WTC11 (cell line): ENCODE measurements around the gene ZBTB16. TPM values are rescaled to one million over a fixed set of nuclear protein-coding genes. Genes with fewer than 3 reads are reported as not detected.

Experiments
- ATAC-seq: fragments of 200-7000 bp; cut with Tn5 transposase; 2 replicates; pipeline ENCODE4 v1.10.0; 2021; ENCODE audit warnings: mild to moderate bottlenecking, moderate library complexity
- CTCF ChIA-PET: fragments of 300-600 bp; sonication (Branson Sonifier 250); formaldehyde crosslinking; loops from one replicate; lab custom pipeline; 2021; ENCODE audit warnings: antibody characterized with exemption; lab: Charles Lee
- POLR2A ChIA-PET: fragments of 350-600 bp; sonication (Branson Sonifier 250); formaldehyde crosslinking; loops from one replicate; lab custom pipeline; 2021; ENCODE audit warnings: antibody characterized with exemption; lab: Charles Lee
- DNase-seq: peaks from one replicate; pipeline ENCODE4 v3.0.0; 2021; ENCODE audit warnings: low spot score
- H3K27ac Mint-ChIP-seq: 2 replicates; pipeline ENCODE4 v1.8.0; 2021; ENCODE audit warnings: mixed read lengths
- H3K27me3 Mint-ChIP-seq: 2 replicates; pipeline ENCODE4 v1.8.0; 2021; ENCODE audit warnings: low read depth, mild to moderate bottlenecking, moderate library complexity, mixed read lengths
- H3K36me3 Mint-ChIP-seq: 2 replicates; pipeline ENCODE4 v1.8.0; 2021; ENCODE audit warnings: mixed read lengths
- H3K4me1 Mint-ChIP-seq: 2 replicates; pipeline ENCODE4 v1.8.0; 2022; ENCODE audit warnings: mixed read lengths
- H3K4me3 Mint-ChIP-seq: 2 replicates; pipeline ENCODE4 v1.8.0; 2021; ENCODE audit warnings: mild to moderate bottlenecking, moderate library complexity, mixed read lengths
- H3K9me3 Mint-ChIP-seq: 2 replicates; pipeline ENCODE4 v1.8.0; 2021; ENCODE audit warnings: mixed read lengths
- ATF2 ChIP-seq: sonication (generic); formaldehyde crosslinking; IDR thresholded peaks from 2 replicates; pipeline ENCODE4 v1.8.1; 2022; ENCODE audit warnings: low read depth, missing genetic modification reagents, borderline replicate concordance
- ATF6 ChIP-seq: sonication (generic); formaldehyde crosslinking; IDR thresholded peaks from 2 replicates; pipeline ENCODE4 v1.8.1; 2023; ENCODE audit warnings: mild to moderate bottlenecking, missing genetic modification reagents
- CREB1 ChIP-seq: sonication (generic); formaldehyde crosslinking; IDR thresholded peaks from 2 replicates; pipeline ENCODE4 v1.8.0; 2023; ENCODE audit warnings: mild to moderate bottlenecking, missing genetic modification reagents
- CREM ChIP-seq: sonication (generic); formaldehyde crosslinking; IDR thresholded peaks from 2 replicates; pipeline ENCODE4 v1.8.1; 2022; ENCODE audit warnings: mild to moderate bottlenecking, missing genetic modification reagents, moderate library complexity
- ETV6 ChIP-seq: sonication (generic); formaldehyde crosslinking; IDR thresholded peaks from 2 replicates; pipeline ENCODE4 v1.8.1; 2022; ENCODE audit warnings: mild to moderate bottlenecking, missing genetic modification reagents
- HMGXB4 ChIP-seq: sonication (generic); formaldehyde crosslinking; IDR thresholded peaks from 2 replicates; pipeline ENCODE4 v1.8.1; 2023; ENCODE audit warnings: mild to moderate bottlenecking, moderate library complexity, missing genetic modification reagents
- MAX ChIP-seq: sonication (generic); formaldehyde crosslinking; IDR thresholded peaks from 2 replicates; pipeline ENCODE4 v1.8.0; 2022; ENCODE audit warnings: mild to moderate bottlenecking, missing genetic modification reagents
- SMAD3 ChIP-seq: sonication (generic); formaldehyde crosslinking; IDR thresholded peaks from 2 replicates; pipeline ENCODE4 v1.8.0; 2022; ENCODE audit warnings: missing genetic modification reagents, mild to moderate bottlenecking, borderline replicate concordance
- TEAD1 ChIP-seq: sonication (generic); formaldehyde crosslinking; IDR thresholded peaks from 2 replicates; pipeline ENCODE4 v1.8.0; 2022; ENCODE audit warnings: mild to moderate bottlenecking, missing genetic modification reagents
- TP53 ChIP-seq: sonication (generic); formaldehyde crosslinking; IDR thresholded peaks from 2 replicates; pipeline ENCODE4 v1.8.1; 2023; ENCODE audit warnings: mild to moderate bottlenecking, missing genetic modification reagents
- ZBTB43 ChIP-seq: sonication (generic); formaldehyde crosslinking; IDR thresholded peaks from 2 replicates; pipeline ENCODE4 v1.8.1; 2023; ENCODE audit warnings: mild to moderate bottlenecking, missing genetic modification reagents
- ZMAT4 ChIP-seq: fragments of 250-450 bp; sonication (Bioruptor Pico); IDR thresholded peaks from 2 replicates; pipeline ENCODE4 v1.9.0; 2021; ENCODE audit warnings: mild to moderate bottlenecking
- ZNF138 ChIP-seq: sonication (generic); formaldehyde crosslinking; conservative IDR thresholded peaks from 2 replicates; pipeline ENCODE4 v1.8.1; 2022; ENCODE audit warnings: mild to moderate bottlenecking, moderate library complexity, missing genetic modification reagents
- ZNF219 ChIP-seq: sonication (generic); formaldehyde crosslinking; IDR thresholded peaks from 2 replicates; pipeline ENCODE4 v1.8.0; 2023; ENCODE audit warnings: missing genetic modification reagents, mild to moderate bottlenecking, borderline replicate concordance
- ZNF423 ChIP-seq: fragments of 250-450 bp; sonication (Bioruptor Pico); IDR thresholded peaks from 2 replicates; pipeline ENCODE4 v2.1.2; 2022; ENCODE audit warnings: mild to moderate bottlenecking, moderate library complexity
- ZNF512 ChIP-seq: sonication (generic); formaldehyde crosslinking; IDR thresholded peaks from 2 replicates; pipeline ENCODE4 v1.8.1; 2022; ENCODE audit warnings: missing genetic modification reagents, borderline replicate concordance
- ZNF532 ChIP-seq: fragments of 250-450 bp; sonication (Bioruptor Pico); IDR thresholded peaks from 2 replicates; pipeline ENCODE4 v1.9.0; 2021; ENCODE audit warnings: mild to moderate bottlenecking, borderline replicate concordance
- total RNA-seq: library from RNA; stranded (reverse); gene quantifications from 3 replicates; pipeline ENCODE4 v1.2.3, GENCODE V29; 2021

ZBTB16 gene
- total RNA-seq, 1 experiment from 2014 or later, result 0.57 TPM

- no peak for TF ChIP-seq MAX (CRISPR knock-in tag)
- TF ChIP-seq TP53 (CRISPR knock-in tag), result no peak
- no peak for TF ChIP-seq CREM (CRISPR knock-in tag)
- TF ChIP-seq CREB1 (CRISPR knock-in tag), result no peak
- TF ChIP-seq ATF6 (CRISPR knock-in tag), result no peak
- no peak for TF ChIP-seq ZNF138 (CRISPR knock-in tag)
These were observed 96.6 kb downstream of the ZBTB16 start (continued) for GRCh38 chr11:114156131-114156581.

GRCh38 chr11:114156782-114157181 lies 97.3 kb downstream of the ZBTB16 start:
- peaks cover 21% of the 10 kb centered on the region for H3K4me1 Mint-ChIP-seq
- H3K36me3 Mint-ChIP-seq, result no peaks in the 10 kb centered on the region
- DNase-seq, result no peak
- H3K27ac Mint-ChIP-seq, result no peak overlapping the region
- POLR2A ChIA-PET, result no interaction called here
- TF ChIP-seq ATF2 (CRISPR knock-in tag), result no peak
- no peak for TF ChIP-seq ZNF532 (CRISPR knock-in tag)
- no peak for TF ChIP-seq ETV6
- no peak for TF ChIP-seq HMGXB4
- TF ChIP-seq ZMAT4 (CRISPR knock-in tag), result no peak
- no peak for TF ChIP-seq ZBTB43 (CRISPR knock-in tag)
- TF ChIP-seq SMAD3 (CRISPR knock-in tag), result no peak
- TF ChIP-seq ZNF219 (CRISPR knock-in tag), result no peak
- TF ChIP-seq ZNF423 (CRISPR knock-in tag), result no peak
- no peak for TF ChIP-seq ZNF512 (CRISPR knock-in tag)
- no peak for TF ChIP-seq TEAD1 (CRISPR knock-in tag)
- CTCF ChIA-PET, result no interaction called here
- no peaks in the 10 kb centered on the region; the same call in 1 of the 2 replicates for H3K27me3 Mint-ChIP-seq
- no peaks in the 10 kb centered on the region for H3K9me3 Mint-ChIP-seq
- ATAC-seq, result no peak
- no peak overlapping the region for H3K4me3 Mint-ChIP-seq
